GM21526 (cell line): ENCODE data around the gene ACP3.

Experiments
- ATAC-seq: cut with Tn5 transposase; IDR thresholded peaks from one replicate; pipeline ENCODE4 v1.9.1; 2021; ENCODE audit warnings: moderate library complexity; ENCODE audit not compliant: unreplicated experiment, low FRiP score

Gene ACP3

GRCh38 chr3:132401255-132401654 lies 84.0 kb downstream of the ACP3 start:
- ATAC-seq: no peak

DNA sequence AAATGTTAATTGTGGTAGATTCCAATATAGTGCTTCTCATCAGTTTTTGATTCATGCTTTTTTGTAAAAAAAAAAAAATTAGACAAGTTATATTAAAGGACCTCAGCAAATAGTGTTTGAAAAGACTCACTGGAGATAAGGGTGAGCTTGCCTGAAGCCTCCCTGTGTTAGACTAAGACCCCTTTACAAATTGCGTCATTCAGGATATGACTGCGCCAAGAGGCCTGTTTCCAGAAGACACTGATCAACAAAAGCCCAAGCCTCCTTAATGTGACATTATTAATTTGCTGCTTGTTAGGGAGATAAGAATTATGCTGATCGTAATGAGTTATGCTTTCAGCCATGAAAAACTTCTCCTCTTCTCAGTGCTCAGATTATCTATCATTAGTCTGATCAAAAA lies 87.1 kb downstream of the ACP3 start:
- no peak for ATAC-seq

DNA sequence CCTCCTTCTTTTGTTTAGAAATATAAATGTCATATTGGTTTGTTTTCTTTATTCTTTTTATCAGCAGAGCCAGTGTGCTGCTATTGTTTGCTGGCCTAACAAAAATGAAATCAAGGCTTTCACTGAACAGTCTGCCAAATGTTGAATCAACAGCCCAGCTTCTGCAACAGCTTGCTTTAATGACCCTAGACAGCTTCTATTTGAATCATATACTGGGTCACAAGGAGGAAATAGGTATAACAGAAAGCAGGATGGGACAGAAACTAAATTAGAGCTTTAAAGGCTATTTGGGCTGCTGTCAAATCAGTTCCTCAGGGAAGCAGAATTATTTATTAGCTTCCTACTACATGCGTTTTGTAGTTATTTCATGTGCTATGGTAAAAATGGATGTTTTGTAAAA lies 88.0 kb downstream of the ACP3 start:
- ATAC-seq: no peak

GRCh38 chr3:132405609-132406299 lies 88.5 kb downstream of the ACP3 start:
- no peak for ATAC-seq

- no peak for ATAC-seq
Observed at GRCh38 chr3:132406587-132406986, 89.4 kb downstream of the ACP3 start.

GRCh38 chr3:132407025-132407424 lies 89.8 kb downstream of the ACP3 start:
- no peak for ATAC-seq
